Adrenal gland (tissue), 19 donors: ENCODE measurements around the gene TMEM98. TPM values are rescaled to one million over a fixed set of nuclear protein-coding genes. Genes with fewer than 3 reads are reported as not detected.

ENCODE experiments used
- DNase-seq, 7 donors: peaks; one replicate each; pipeline ENCODE4 v3.0.0-alpha.2; 2019 to 2020
- H3K27ac ChIP-seq, 5 donors: fragments of 200-600 bp; sonication (generic) in 4 of 5; 1 replicate in 3 of 5; 2 replicates in 2 of 5; pipeline versions ENCODE4 v1.5.1 to v1.8.0; 2016 to 2020; ENCODE audit warnings: mild to moderate bottlenecking in 1 of 5
- H3K27me3 ChIP-seq: fragments of 200-600 bp; 2 replicates; pipeline ENCODE4 v1.8.0; 2021
- H3K36me3 ChIP-seq, 2 donors: fragments of 200-600 bp; replicated peaks in 1 of 2; 1 replicate in 1 of 2; 2 replicates in 1 of 2; pipeline versions ENCODE4 v1.5.1 to v1.8.0; 2018 to 2022
- H3K4me1 ChIP-seq, 2 donors: fragments of 200-600 bp; replicated peaks in 1 of 2; 1 replicate in 1 of 2; 2 replicates in 1 of 2; pipeline versions ENCODE4 v1.5.1 to v1.8.0; 2018 to 2021
- H3K4me3 ChIP-seq, 4 donors: fragments of 200-600 bp; sonication (generic) in 3 of 4; one replicate each; pipeline ENCODE4 v1.5.1; 2016 to 2018
- H3K9me3 ChIP-seq, 3 donors: fragments of 200-600 bp; sonication (generic) in 1 of 3; replicated peaks in 1 of 3; 1 replicate in 2 of 3; 2 replicates in 1 of 3; pipeline versions ENCODE4 v1.5.1 to v1.8.0; 2016 to 2021
- POLR2A ChIP-seq, 2 donors: fragments of 450-650 bp; IDR thresholded peaks; one replicate each; pipeline ENCODE4 v1.6.1; 2017; ENCODE audit warnings: antibody characterized with exemption in 2 of 2, mild to moderate bottlenecking in 2 of 2, moderate library complexity in 1 of 2
- WGBS, 4 donors: extraction: QIAGEN DNeasy Blood & Tissue Kit in 2 of 4; methylation state at CpG; one replicate each; pipeline versions ENCODE4 v1.1.5 to v1.1.7; 2013 to 2017; 5-methylcytosine and 5-hydroxymethylcytosine counted together
- intact Hi-C, 2 donors: fragments of 100-400 bp; cut with DNase I; formaldehyde crosslinking; loops; one replicate each; pipeline versions ENCODE4 v1.14.1 to v1.15.0; 2022 to 2023
- long read RNA-seq, 10 donors: library from polyadenylated mRNA in 3 of 10; unstranded in 2 of 10; stranded (forward) in 1 of 10; transcript quantifications; one replicate each; pipeline ENCODE4 v2.0.0 and lab custom pipeline, GENCODE V29; 2021 to 2026
- polyA plus RNA-seq, 3 donors: library from polyadenylated mRNA; stranded (reverse); fragments of 200-250 nt in 2 of 3; fragments of 350-450 nt in 1 of 3; fragmentation: Illumina TruSeq in 1 of 3; extraction: RNeasy Lipid Tissue Mini Kit (QIAGEN cat#74804) in 1 of 3; gene quantifications; one replicate each; pipeline ENCODE4 v1.2.3, GENCODE V29; 2013 to 2014
- total RNA-seq, 9 donors: library from RNA; depleted of rRNA in 4 of 9; stranded (reverse); fragments of >200 nt in 4 of 9; fragments of 120-200 nt in 1 of 9; fragmentation: NEBNext Ultra II Directional in 1 of 9; extraction: Animal tissue kit (Norgen Biotek cat#: 25700) in 1 of 9; gene quantifications; one replicate each; pipeline versions ENCODE4 v1.1.0 to v1.2.4, GENCODE V29; 2013 to 2023
- TF ChIP-seq, protein P1 (sequence below), 6 experiments: fragments of 450-650 bp in 4 of 6; fragments of 200-600 bp in 2 of 6; sonication (generic) in 1 of 6; IDR thresholded peaks; 1 replicate in 5 of 6; 2 replicates in 1 of 6; pipeline versions ENCODE4 v1.5.1 to v1.8.0; 2016 to 2021; ENCODE audit warnings: antibody characterized with exemption in 6 of 6, mild to moderate bottlenecking in 2 of 6, moderate library complexity in 1 of 6
- donor health status: healthy with polysubstance abuse.
- donor health status: Bipolar disorder and iron deficiency.
- donor health status: DM: yes; HTN: yes; CAD: no.
- donor health status: DM: no; HTN: no; CAD: no.
- donor health status: DM: no; HTN: no; CAD: no.
- donor health status: DM: yes; HTN: yes; CAD: no.

TMEM98 gene, protein sequence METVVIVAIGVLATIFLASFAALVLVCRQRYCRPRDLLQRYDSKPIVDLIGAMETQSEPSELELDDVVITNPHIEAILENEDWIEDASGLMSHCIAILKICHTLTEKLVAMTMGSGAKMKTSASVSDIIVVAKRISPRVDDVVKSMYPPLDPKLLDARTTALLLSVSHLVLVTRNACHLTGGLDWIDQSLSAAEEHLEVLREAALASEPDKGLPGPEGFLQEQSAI
- total RNA-seq: 100 to 1,000 TPM in 3 of 9 donors, 10 to 100 TPM in 6; 31.0 to 167 (median 78.6) TPM
- polyA plus RNA-seq: 10 to 100 TPM; 19.5 to 37.2 (median 30.5) TPM
- long read RNA-seq, donor 1, full-length matches to known transcripts: 39 of 45 reads
- long read RNA-seq, donor 1, partial matches to known transcripts: 6 of 45 reads
- long read RNA-seq, donor 1, other reads (novel, unspliced or antisense): 0 of 45 reads
- long read RNA-seq, donor 2, full-length matches to known transcripts: 14 of 20 reads
- long read RNA-seq, donor 2, partial matches to known transcripts: 6 of 20 reads
- long read RNA-seq, donor 2, other reads (novel, unspliced or antisense): 0 of 20 reads
- long read RNA-seq, donor 3, full-length matches to known transcripts: 21 of 21 reads
- long read RNA-seq, donor 3, partial matches to known transcripts: 0 of 21 reads
- long read RNA-seq, donor 3, other reads (novel, unspliced or antisense): 0 of 21 reads
- long read RNA-seq, donor 4, full-length matches to known transcripts: 78 of 91 reads
- long read RNA-seq, donor 4, partial matches to known transcripts: 3 of 91 reads
- long read RNA-seq, donor 4, other reads (novel, unspliced or antisense): 10 of 91 reads
- long read RNA-seq, donor 5, full-length matches to known transcripts: 115 of 132 reads
- long read RNA-seq, donor 5, partial matches to known transcripts: 5 of 132 reads
- long read RNA-seq, donor 5, other reads (novel, unspliced or antisense): 12 of 132 reads
- long read RNA-seq, donor 6, full-length matches to known transcripts: 21 of 28 reads
- long read RNA-seq, donor 6, partial matches to known transcripts: 4 of 28 reads
- long read RNA-seq, donor 6, other reads (novel, unspliced or antisense): 3 of 28 reads
- long read RNA-seq, donor 7, full-length matches to known transcripts: 29 of 29 reads
- long read RNA-seq, donor 7, partial matches to known transcripts: 0 of 29 reads
- long read RNA-seq, donor 7, other reads (novel, unspliced or antisense): 0 of 29 reads
- long read RNA-seq, donor 8, full-length matches to known transcripts: 38 of 43 reads
- long read RNA-seq, donor 8, partial matches to known transcripts: 5 of 43 reads
- long read RNA-seq, donor 8, other reads (novel, unspliced or antisense): 0 of 43 reads
- long read RNA-seq, donor 9, full-length matches to known transcripts: 29 of 37 reads
- long read RNA-seq, donor 9, partial matches to known transcripts: 8 of 37 reads
- long read RNA-seq, donor 9, other reads (novel, unspliced or antisense): 0 of 37 reads
- long read RNA-seq, donor 10, full-length matches to known transcripts: 20 of 20 reads
- long read RNA-seq, donor 10, partial matches to known transcripts: 0 of 20 reads
- long read RNA-seq, donor 10, other reads (novel, unspliced or antisense): 0 of 20 reads

DNA sequence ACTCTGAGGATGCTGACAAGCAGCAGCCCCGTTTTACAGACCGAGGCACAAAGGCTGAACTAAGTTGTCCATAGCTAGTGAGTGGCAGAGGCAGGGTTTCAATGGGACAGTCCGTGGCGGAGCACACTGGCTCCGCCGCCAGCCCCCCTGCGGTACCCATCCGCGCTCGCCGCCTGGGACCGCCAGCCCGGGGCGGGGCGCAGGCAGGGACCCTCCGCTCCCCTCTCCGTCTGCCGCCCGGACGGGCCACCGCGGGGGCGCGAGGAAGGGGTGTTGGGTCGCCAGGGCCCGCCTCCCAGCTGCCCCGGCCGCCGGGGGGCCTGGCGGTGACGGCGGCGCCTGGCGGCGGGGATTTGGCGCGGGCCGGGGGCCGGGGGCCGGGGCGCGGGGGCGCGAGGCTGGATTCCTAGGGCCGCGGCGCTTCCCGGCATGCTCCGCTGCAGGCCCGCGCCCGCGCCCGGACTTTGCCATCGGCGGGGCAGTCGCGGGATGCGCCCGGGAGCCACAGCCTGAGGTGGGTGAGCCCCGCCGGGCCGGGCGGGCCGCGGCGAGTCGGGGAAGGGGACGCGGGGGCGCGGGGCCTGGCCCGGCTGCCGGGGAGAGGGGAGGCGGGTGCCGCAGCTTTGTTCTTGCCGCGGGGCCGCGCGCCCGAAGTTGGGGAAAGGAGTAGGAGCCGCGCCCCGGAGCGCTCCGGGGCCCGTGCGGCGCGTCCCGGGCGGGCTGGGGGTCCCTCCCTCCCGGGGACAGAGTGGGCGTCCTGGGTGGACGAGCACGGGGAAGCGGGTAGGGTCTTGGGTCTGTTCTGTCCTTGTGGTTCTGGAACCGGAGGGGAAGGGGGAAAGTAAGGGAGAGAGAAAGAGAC is at the start of gene TMEM98:
TMEM98 (plus strand) TSS at position 430 of the 862 bp plus-strand sequence. CDS start 3,376 bp downstream, outside the sequence.
- H3K36me3 ChIP-seq: peaks cover 0 to 4% of the 10 kb centered on the region in 2 donors
- peaks cover 5 to 10% of the 10 kb centered on the region in 2 donors for H3K4me1 ChIP-seq
- peak within 1 kb of the TSS in 3 of 5 donors; percentile 49 to 81 (median 55) for H3K27ac ChIP-seq
- 0 to 1% (median 1%) methylated on average over 13 to 91 of the region's 99 CpGs for WGBS, 4 donors
- intact Hi-C loops: no loop called here
- DNase-seq: peak in 4 of 7 donors; percentile 24 to 41 (median 34)
- no peaks in the 10 kb centered on the region for H3K27me3 ChIP-seq
- no peaks in the 10 kb centered on the region for H3K9me3 ChIP-seq
- TF ChIP-seq POLR2A (IDR thresholded peaks at IDR 0.05): no peak
- TF ChIP-seq, protein P1, sequence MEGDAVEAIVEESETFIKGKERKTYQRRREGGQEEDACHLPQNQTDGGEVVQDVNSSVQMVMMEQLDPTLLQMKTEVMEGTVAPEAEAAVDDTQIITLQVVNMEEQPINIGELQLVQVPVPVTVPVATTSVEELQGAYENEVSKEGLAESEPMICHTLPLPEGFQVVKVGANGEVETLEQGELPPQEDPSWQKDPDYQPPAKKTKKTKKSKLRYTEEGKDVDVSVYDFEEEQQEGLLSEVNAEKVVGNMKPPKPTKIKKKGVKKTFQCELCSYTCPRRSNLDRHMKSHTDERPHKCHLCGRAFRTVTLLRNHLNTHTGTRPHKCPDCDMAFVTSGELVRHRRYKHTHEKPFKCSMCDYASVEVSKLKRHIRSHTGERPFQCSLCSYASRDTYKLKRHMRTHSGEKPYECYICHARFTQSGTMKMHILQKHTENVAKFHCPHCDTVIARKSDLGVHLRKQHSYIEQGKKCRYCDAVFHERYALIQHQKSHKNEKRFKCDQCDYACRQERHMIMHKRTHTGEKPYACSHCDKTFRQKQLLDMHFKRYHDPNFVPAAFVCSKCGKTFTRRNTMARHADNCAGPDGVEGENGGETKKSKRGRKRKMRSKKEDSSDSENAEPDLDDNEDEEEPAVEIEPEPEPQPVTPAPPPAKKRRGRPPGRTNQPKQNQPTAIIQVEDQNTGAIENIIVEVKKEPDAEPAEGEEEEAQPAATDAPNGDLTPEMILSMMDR (IDR thresholded peaks at IDR 0.05): no peak
- H3K4me3 ChIP-seq: peak within 1 kb of the TSS in 3 of 4 donors; percentile 29 to 96 (median 41)

DNA sequence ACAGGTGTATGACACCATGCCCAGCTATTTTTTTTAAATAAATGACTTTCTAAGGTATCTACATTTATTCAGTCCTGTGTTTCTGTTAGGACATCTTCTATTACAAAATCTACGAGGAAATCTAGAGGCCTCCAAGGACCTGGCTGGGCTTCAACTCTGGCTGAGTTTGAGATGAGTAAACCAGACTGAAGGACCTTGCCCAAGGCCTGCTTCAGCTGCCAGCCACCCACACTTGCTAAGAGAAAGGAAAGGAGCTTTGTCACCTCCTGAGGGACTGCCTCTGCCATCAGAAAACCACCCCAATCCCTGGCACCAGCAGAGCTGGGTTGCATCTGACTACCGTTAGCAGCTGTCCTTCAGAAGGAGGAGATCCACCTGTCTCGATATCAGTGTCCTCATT is 49.7 kb upstream of the TMEM98 start:
- peak; percentile 73 to 92 (median 90) for DNase-seq
- no peak for TF ChIP-seq POLR2A (IDR thresholded peaks at IDR 0.05)
- no peaks in the 10 kb centered on the region for H3K27me3 ChIP-seq
- intact Hi-C loops: no loop called here
- peak overlapping the region in 3 of 5 donors; percentile 45 to 78 (median 51) for H3K27ac ChIP-seq
- WGBS, 4 donors: 39 to 52% (median 47%) methylated on average over 3 of the region's 3 CpGs
- H3K36me3 ChIP-seq: no peaks in the 10 kb centered on the region
- no peaks in the 10 kb centered on the region for H3K9me3 ChIP-seq
- H3K4me3 ChIP-seq: no peak overlapping the region
- H3K4me1 ChIP-seq: peaks cover 14 to 18% of the 10 kb centered on the region in 2 donors

DNA sequence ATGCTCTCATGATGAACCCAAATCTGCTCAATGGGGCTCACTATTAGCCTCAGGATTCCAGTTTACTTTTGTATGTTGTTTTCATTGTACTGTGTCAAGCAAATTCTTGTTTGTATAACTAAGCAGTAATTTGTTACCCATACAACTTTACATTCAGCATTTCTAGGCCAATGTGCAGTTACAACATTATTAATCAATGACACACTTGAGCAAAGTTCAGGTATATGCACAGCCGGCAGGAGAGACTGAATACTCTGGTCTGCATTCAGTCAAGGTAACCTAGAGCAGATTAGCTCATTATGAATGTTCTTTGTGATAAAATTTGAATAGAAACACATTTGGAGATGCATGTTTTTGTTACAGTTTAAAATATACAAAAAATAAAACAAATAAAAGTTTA is 48.8 kb upstream of the TMEM98 start:
- WGBS, 4 donors: 74 to 80% (median 79%) methylated on average over 1 of the region's 1 CpG
- no peaks in the 10 kb centered on the region for H3K27me3 ChIP-seq

More for the DNA sequence above, 48.8 kb upstream of the TMEM98 start:
- Histone ChIP-seq H3K36me3 (no peaks in the 10 kb centered on the region), H3K9me3 (no peaks in the 10 kb centered on the region), H3K4me3 (no peak overlapping the region), H3K4me1 (peaks cover 14 to 18% of the 10 kb centered on the region in 2 donors), H3K27ac (no peak overlapping the region)
- no peak for TF ChIP-seq POLR2A (IDR thresholded peaks at IDR 0.05)
- TF ChIP-seq, protein P1 (IDR thresholded peaks at IDR 0.05): no peak
- no peak for DNase-seq
- intact Hi-C loops: no loop called here
